ENCODE data around the gene MIS18BP1.

MIS18BP1 gene

GRCh38 chr14:45249856-45250575 lies 3.0 kb downstream of the MIS18BP1 start:
- Mint-ChIP-seq H3K4me3 (peak overlapping the region; percentile 36), H3K27me3 (ENCODE audit: low read depth, poor library complexity) (peaks cover 9% of the 10 kb centered on the region), H3K9me3 (peaks cover 29% of the 10 kb centered on the region), H3K36me3 (ENCODE audit: low read depth) (peaks cover 13% of the 10 kb centered on the region), H3K4me1 (peaks cover 10% of the 10 kb centered on the region), H3K27ac (no peak overlapping the region)
- TF ChIP-seq CTCF (IDR thresholded peaks at IDR 0.05): no peak
- no peak for DNase-seq

DNA sequence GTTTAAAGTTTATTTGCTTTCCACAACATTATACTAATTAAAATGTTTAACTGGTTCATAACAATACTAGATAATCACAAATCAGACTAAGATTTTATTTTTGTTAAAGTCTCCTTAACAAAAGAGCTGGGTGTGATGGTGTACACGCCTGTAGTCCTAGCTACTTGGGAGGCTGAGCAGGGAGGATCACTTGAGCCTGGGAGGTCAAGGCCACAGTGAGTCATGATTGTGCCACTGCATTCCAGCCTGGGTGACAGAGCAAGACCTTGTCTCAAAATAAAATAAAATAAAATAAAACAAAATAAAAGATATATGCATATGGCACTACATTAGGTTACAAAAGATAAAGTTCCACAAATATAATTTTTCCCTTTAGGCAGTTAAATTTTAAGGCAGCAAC lies 5.6 kb downstream of the MIS18BP1 start:
- Mint-ChIP-seq H3K4me1 (peaks cover 10% of the 10 kb centered on the region), H3K4me3 (no peak overlapping the region), H3K27me3 (ENCODE audit: low read depth, poor library complexity) (no peaks in the 10 kb centered on the region), H3K9me3 (peaks cover 12% of the 10 kb centered on the region), H3K36me3 (ENCODE audit: low read depth) (peaks cover 15% of the 10 kb centered on the region), H3K27ac (no peak overlapping the region)
- no peak for TF ChIP-seq CTCF (IDR thresholded peaks at IDR 0.05)
- DNase-seq: no peak

DNA sequence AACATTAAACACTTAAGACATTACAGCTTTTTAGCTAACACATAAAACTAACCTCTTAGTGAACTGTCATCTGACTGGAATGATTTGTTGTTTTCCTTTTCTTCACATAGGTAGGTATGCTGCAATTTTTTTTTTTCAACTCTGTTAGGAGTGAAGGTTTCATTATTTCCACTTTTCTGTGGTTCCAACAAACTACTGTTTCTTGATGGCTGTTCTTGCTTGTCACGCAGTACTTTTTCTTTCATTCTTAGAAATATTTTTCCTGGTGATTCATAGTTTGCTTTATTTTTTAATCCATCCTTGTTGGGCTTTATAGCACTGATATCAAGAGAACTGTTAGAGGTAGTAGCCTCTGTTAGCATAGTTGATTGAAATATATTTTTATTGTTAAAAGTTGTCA lies 6.3 kb downstream of the MIS18BP1 start:
- Mint-ChIP-seq H3K36me3 (ENCODE audit: low read depth) (peaks cover 23% of the 10 kb centered on the region), H3K9me3 (peaks cover 12% of the 10 kb centered on the region), H3K4me3 (no peak overlapping the region), H3K27ac (no peak overlapping the region), H3K4me1 (peaks cover 6% of the 10 kb centered on the region), H3K27me3 (ENCODE audit: low read depth, poor library complexity) (no peaks in the 10 kb centered on the region)
- TF ChIP-seq CTCF (IDR thresholded peaks at IDR 0.05): no peak
- DNase-seq: no peak

DNA sequence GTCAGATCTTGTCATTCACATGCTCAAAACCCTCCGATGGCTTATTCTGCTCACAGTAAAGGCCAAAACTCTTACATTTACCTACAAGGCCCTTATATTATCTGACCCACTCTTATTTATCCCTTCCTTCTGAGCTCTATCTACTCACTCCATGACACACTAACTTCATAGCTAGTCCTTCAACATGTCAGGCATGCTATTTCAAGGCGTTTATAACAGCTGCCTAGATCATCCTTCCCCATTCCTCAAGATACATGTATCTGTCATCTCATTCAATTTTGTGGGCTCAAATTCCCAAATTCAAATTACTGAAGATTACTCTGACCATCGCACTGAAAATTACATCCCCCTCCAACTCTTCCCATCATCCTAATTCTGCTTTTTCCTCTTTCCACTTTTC lies 6.9 kb downstream of the MIS18BP1 start:
- no peak overlapping the region for H3K27ac Mint-ChIP-seq
- H3K27me3 Mint-ChIP-seq (ENCODE audit: low read depth, poor library complexity): no peaks in the 10 kb centered on the region
- H3K9me3 Mint-ChIP-seq: peaks cover 9% of the 10 kb centered on the region
- no peak for DNase-seq
- H3K36me3 Mint-ChIP-seq (ENCODE audit: low read depth): peaks cover 24% of the 10 kb centered on the region
- H3K4me3 Mint-ChIP-seq: no peak overlapping the region
- H3K4me1 Mint-ChIP-seq: peaks cover under 1% of the 10 kb centered on the region
- no peak for TF ChIP-seq CTCF (IDR thresholded peaks at IDR 0.05)

DNA sequence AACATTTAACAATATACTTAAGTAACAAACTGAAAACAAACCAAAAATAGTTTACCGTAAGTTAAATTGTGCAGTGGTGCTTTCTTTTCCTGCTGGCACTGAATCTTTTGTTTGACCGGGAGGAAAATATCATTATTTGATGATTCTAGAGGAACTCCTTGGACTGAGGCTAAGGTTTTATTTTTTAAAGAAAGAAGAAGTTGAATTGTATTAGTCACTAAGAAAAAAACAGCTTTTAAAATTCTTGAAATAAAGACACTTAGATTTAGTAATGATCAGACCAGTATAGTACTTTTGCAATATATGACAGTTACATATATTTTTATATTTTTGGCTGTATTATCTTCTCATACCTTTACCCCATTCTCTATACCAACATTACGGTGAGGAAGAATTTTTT lies 10.3 kb downstream of the MIS18BP1 start:
- Mint-ChIP-seq H3K36me3 (ENCODE audit: low read depth) (peaks cover 15% of the 10 kb centered on the region), H3K27me3 (ENCODE audit: low read depth, poor library complexity) (no peaks in the 10 kb centered on the region), H3K27ac (peak overlapping the region; percentile 54), H3K4me1 (no peaks in the 10 kb centered on the region), H3K4me3 (no peak overlapping the region), H3K9me3 (no peaks in the 10 kb centered on the region)
- TF ChIP-seq CTCF (IDR thresholded peaks at IDR 0.05): no peak
- no peak for DNase-seq

DNA sequence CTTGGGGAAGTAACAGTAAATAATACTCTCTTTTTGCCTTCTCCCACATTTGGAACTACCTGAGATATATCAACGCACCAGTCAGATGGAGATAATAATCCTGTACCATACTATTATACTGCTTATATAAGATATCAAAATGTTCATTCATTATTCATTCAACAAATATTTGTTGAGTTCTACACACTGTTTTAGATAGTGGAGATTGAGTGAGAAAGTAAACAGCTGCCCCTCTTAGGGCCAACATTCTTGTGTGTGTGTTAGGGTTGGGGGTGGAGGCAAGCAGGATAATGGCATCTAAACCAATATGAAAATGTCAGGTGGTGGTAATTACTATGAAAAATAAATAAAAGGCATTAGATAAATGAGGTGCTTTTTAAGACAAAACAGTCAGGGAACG lies 14.0 kb downstream of the MIS18BP1 start:
- H3K27ac Mint-ChIP-seq: no peak overlapping the region
- DNase-seq: no peak
- H3K4me3 Mint-ChIP-seq: no peak overlapping the region
- H3K9me3 Mint-ChIP-seq: no peaks in the 10 kb centered on the region
- no peaks in the 10 kb centered on the region for H3K4me1 Mint-ChIP-seq
- TF ChIP-seq CTCF (IDR thresholded peaks at IDR 0.05): no peak
- no peaks in the 10 kb centered on the region for H3K27me3 Mint-ChIP-seq (ENCODE audit: low read depth, poor library complexity)
- H3K36me3 Mint-ChIP-seq (ENCODE audit: low read depth): peaks cover 26% of the 10 kb centered on the region
